HG03135 (cell line): ENCODE results near the gene ACER3.
A peak's percentile ranks its signal among the peaks of the same experiment; 100 is the strongest.
"Not testable (repeated sequence)": the region's sequence is repeated elsewhere in the genome, so short reads cannot be mapped to it uniquely, and the experiment has no call there.

Experiments
- ATAC-seq: cut with Tn5 transposase; IDR thresholded peaks from one replicate; pipeline ENCODE4 v1.9.1; 2021; ENCODE audit warnings: mild to moderate bottlenecking, moderate library complexity; ENCODE audit not compliant: unreplicated experiment

ACER3 gene

GRCh38 chr11:76860539-76861475, at the start of gene ACER3:
TSS of gene ACER3 (plus strand) at chr11:76860918. CDS start at chr11:76860977, 59 bp downstream.
- ATAC-seq, result peak; percentile 93

- ATAC-seq, result no peak
These were observed 49.5 kb upstream of the ACER3 start for GRCh38 chr11:76811259-76811658.

GRCh38 chr11:76814414-76814813, 46.3 kb upstream of the ACER3 start:
- no peak for ATAC-seq

GRCh38 chr11:76815678-76816077, 45.0 kb upstream of the ACER3 start:
- ATAC-seq, result not testable (repeated sequence)

- ATAC-seq, result no peak
These were observed 40.5 kb upstream of the ACER3 start for GRCh38 chr11:76820184-76820566.

- ATAC-seq, result not testable (repeated sequence)
These were observed 39.3 kb upstream of the ACER3 start for GRCh38 chr11:76821396-76821795.

GRCh38 chr11:76822406-76822805, 38.3 kb upstream of the ACER3 start:
- no peak for ATAC-seq

- ATAC-seq, result no peak
These were observed 37.2 kb upstream of the ACER3 start for GRCh38 chr11:76823481-76824028.

- no peak for ATAC-seq
These were observed 36.4 kb upstream of the ACER3 start for GRCh38 chr11:76824083-76824939.

- no peak for ATAC-seq
These were observed 35.6 kb upstream of the ACER3 start for GRCh38 chr11:76824980-76825725.

- no peak for ATAC-seq
These were observed 34.9 kb upstream of the ACER3 start for GRCh38 chr11:76825726-76826396.

- not testable (repeated sequence) for ATAC-seq
These were observed 34.2 kb upstream of the ACER3 start for GRCh38 chr11:76826508-76826907.

- ATAC-seq, result not testable (repeated sequence)
These were observed 33.7 kb upstream of the ACER3 start for GRCh38 chr11:76827005-76827404.

- ATAC-seq, result no peak
These were observed 29.9 kb upstream of the ACER3 start for GRCh38 chr11:76830639-76831327.

- ATAC-seq, result no peak
These were observed 28.9 kb upstream of the ACER3 start for GRCh38 chr11:76831686-76832310.

GRCh38 chr11:76832361-76832760, 28.4 kb upstream of the ACER3 start:
- no peak for ATAC-seq

GRCh38 chr11:76834151-76834550, 26.6 kb upstream of the ACER3 start:
- no peak for ATAC-seq

- ATAC-seq, result no peak
These were observed 25.7 kb upstream of the ACER3 start for GRCh38 chr11:76835036-76835435.
